BLaER1 treated with 17β-estradiol and CSF1 and Interleukin-3, amounts not matched to agents 10 nM and 100 nM (cell line): ENCODE results near the gene CDH11.

Experiments
- H3K27ac ChIP-seq, 11 experiments: shearing (Covaris generic); formaldehyde crosslinking; 2 replicates each; pipeline ENCODE4 v1.8.1; 2022
- H3K27me3 ChIP-seq, 11 experiments: shearing (Covaris generic); formaldehyde crosslinking; 2 replicates each; pipeline ENCODE4 v1.8.1; 2022
- H3K36me3 ChIP-seq, 11 experiments: shearing (Covaris generic); formaldehyde crosslinking; 2 replicates each; pipeline ENCODE4 v1.8.1; 2022
- H3K4me1 ChIP-seq, 10 experiments: shearing (Covaris generic); formaldehyde crosslinking; 2 replicates each; pipeline ENCODE4 v1.8.1; 2022
- H3K4me2 ChIP-seq, 11 experiments: shearing (Covaris generic); formaldehyde crosslinking; 2 replicates each; pipeline ENCODE4 v1.8.1; 2022
- H3K4me3 ChIP-seq, 10 experiments: shearing (Covaris generic); formaldehyde crosslinking; 2 replicates each; pipeline ENCODE4 v1.8.1; 2022
- H3K9ac ChIP-seq, 11 experiments: shearing (Covaris generic); formaldehyde crosslinking; 2 replicates each; pipeline ENCODE4 v1.8.1; 2022
- H3K9me3 ChIP-seq, 11 experiments: shearing (Covaris generic); formaldehyde crosslinking; replicated peaks in 1 of 11; 2 replicates each; pipeline ENCODE4 v1.8.1; 2022
- H4K20me1 ChIP-seq, 11 experiments: shearing (Covaris generic); formaldehyde crosslinking; 2 replicates each; pipeline ENCODE4 v1.8.1; 2022
- Cebpa-rat ChIP-seq, 11 experiments: shearing (Covaris generic); IDR thresholded peaks; 2 replicates each; pipeline ENCODE4 v1.8.1; 2022

Gene CDH11

GRCh38 chr16:65113441-65113840, 8.4 kb downstream of the CDH11 start:
- H3K36me3 ChIP-seq = no peaks in the 10 kb centered on the region

GRCh38 chr16:65111306-65111705, 10.6 kb downstream of the CDH11 start:
- Histone ChIP-seq H3K27me3 (no peaks in the 10 kb centered on the region), H3K4me3 (no peak overlapping the region), H4K20me1 (no peaks in the 10 kb centered on the region), H3K4me2 (no peak overlapping the region), H3K4me1 (no peaks in the 10 kb centered on the region), H3K9ac (no peak overlapping the region), H3K9me3 (no peaks in the 10 kb centered on the region), H3K27ac (no peak overlapping the region), H3K36me3 (no peaks in the 10 kb centered on the region)
- TF ChIP-seq Cebpa-rat (IDR thresholded peaks at IDR 0.05) = no peak

More at GRCh38 chr16:65113441-65113840, 8.4 kb downstream of the CDH11 start:
- Histone ChIP-seq H4K20me1 (no peaks in the 10 kb centered on the region), H3K4me1 (no peaks in the 10 kb centered on the region), H3K4me2 (no peak overlapping the region), H3K9me3 (no peaks in the 10 kb centered on the region), H3K9ac (no peak overlapping the region), H3K27me3 (peaks cover 0 to 5% (median 4%) of the 10 kb centered on the region in 11 experiments; a peak in 14 of 22 replicates), H3K4me3 (no peak overlapping the region), H3K27ac (no peak overlapping the region)
- no peak for TF ChIP-seq Cebpa-rat (IDR thresholded peaks at IDR 0.05)

- TF ChIP-seq Cebpa-rat (IDR thresholded peaks at IDR 0.05) = no peak
- Histone ChIP-seq H3K27ac (no peak overlapping the region), H3K9me3 (no peaks in the 10 kb centered on the region), H3K9ac (no peak overlapping the region), H3K4me2 (no peak overlapping the region), H4K20me1 (no peaks in the 10 kb centered on the region), H3K4me1 (no peaks in the 10 kb centered on the region), H3K4me3 (no peak overlapping the region), H3K36me3 (no peaks in the 10 kb centered on the region), H3K27me3 (no peaks in the 10 kb centered on the region)
Measured at GRCh38 chr16:65106757-65107156, 15.1 kb downstream of the CDH11 start.

- Histone ChIP-seq H3K4me3 (no peak overlapping the region), H3K27ac (no peak overlapping the region), H3K36me3 (no peaks in the 10 kb centered on the region), H3K27me3 (no peaks in the 10 kb centered on the region), H3K4me2 (no peak overlapping the region), H4K20me1 (no peaks in the 10 kb centered on the region), H3K9me3 (no peaks in the 10 kb centered on the region), H3K9ac (no peak overlapping the region), H3K4me1 (no peaks in the 10 kb centered on the region)
- no peak for TF ChIP-seq Cebpa-rat (IDR thresholded peaks at IDR 0.05)
Measured at GRCh38 chr16:65105171-65105570, 16.7 kb downstream of the CDH11 start.

GRCh38 chr16:65104471-65104870, 17.4 kb downstream of the CDH11 start:
- Histone ChIP-seq H4K20me1 (no peaks in the 10 kb centered on the region), H3K4me3 (no peak overlapping the region), H3K4me1 (no peaks in the 10 kb centered on the region), H3K27ac (no peak overlapping the region), H3K36me3 (no peaks in the 10 kb centered on the region), H3K27me3 (no peaks in the 10 kb centered on the region), H3K4me2 (no peak overlapping the region), H3K9ac (no peak overlapping the region), H3K9me3 (no peaks in the 10 kb centered on the region)
- TF ChIP-seq Cebpa-rat (IDR thresholded peaks at IDR 0.05) = no peak

DNA sequence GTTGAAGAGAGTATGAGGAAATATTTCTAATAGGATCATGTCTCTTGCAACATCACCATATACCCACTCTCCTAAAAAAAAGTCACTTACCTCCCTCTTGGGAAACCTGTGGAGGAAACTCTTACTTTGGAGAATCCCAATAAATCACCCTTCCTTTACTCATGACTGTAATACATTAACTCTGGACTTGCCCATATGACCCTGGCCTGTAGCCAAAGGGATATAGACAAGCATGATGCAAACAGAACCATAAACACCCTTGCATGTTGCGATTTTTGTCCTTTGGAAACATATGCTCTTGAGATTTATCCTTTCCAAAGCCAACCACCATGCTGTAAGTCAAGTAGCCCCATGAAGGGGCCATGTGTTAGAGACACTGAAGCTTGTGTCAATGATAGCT, 19.5 kb downstream of the CDH11 start:
- Histone ChIP-seq H3K4me1 (no peaks in the 10 kb centered on the region), H3K9me3 (no peaks in the 10 kb centered on the region), H3K27me3 (no peaks in the 10 kb centered on the region), H3K4me3 (no peak overlapping the region), H3K4me2 (no peak overlapping the region), H3K27ac (no peak overlapping the region), H3K36me3 (no peaks in the 10 kb centered on the region), H3K9ac (no peak overlapping the region), H4K20me1 (no peaks in the 10 kb centered on the region)
- TF ChIP-seq Cebpa-rat (IDR thresholded peaks at IDR 0.05) = no peak

GRCh38 chr16:65101009-65101408, 20.9 kb downstream of the CDH11 start:
- no peaks in the 10 kb centered on the region for H3K36me3 ChIP-seq
- no peak for TF ChIP-seq Cebpa-rat (IDR thresholded peaks at IDR 0.05)
- no peaks in the 10 kb centered on the region for H3K9me3 ChIP-seq
- H3K4me2 ChIP-seq = no peak overlapping the region
- no peaks in the 10 kb centered on the region for H3K4me1 ChIP-seq
- H3K9ac ChIP-seq = no peak overlapping the region
- no peaks in the 10 kb centered on the region for H3K27me3 ChIP-seq
- H4K20me1 ChIP-seq = no peaks in the 10 kb centered on the region
- H3K4me3 ChIP-seq = no peak overlapping the region
- H3K27ac ChIP-seq = no peak overlapping the region

- Histone ChIP-seq H3K27me3 (no peaks in the 10 kb centered on the region), H3K9me3 (no peaks in the 10 kb centered on the region), H3K4me3 (no peak overlapping the region), H3K27ac (no peak overlapping the region), H3K9ac (no peak overlapping the region), H3K4me1 (no peaks in the 10 kb centered on the region), H3K4me2 (no peak overlapping the region), H4K20me1 (no peaks in the 10 kb centered on the region), H3K36me3 (no peaks in the 10 kb centered on the region)
- no peak for TF ChIP-seq Cebpa-rat (IDR thresholded peaks at IDR 0.05)
Measured at GRCh38 chr16:65099607-65100006, 22.3 kb downstream of the CDH11 start.

GRCh38 chr16:65098916-65099315, 22.9 kb downstream of the CDH11 start:
- Histone ChIP-seq H3K27me3 (no peaks in the 10 kb centered on the region), H3K4me1 (no peaks in the 10 kb centered on the region), H4K20me1 (no peaks in the 10 kb centered on the region), H3K27ac (no peak overlapping the region), H3K4me3 (no peak overlapping the region), H3K36me3 (no peaks in the 10 kb centered on the region), H3K9me3 (no peaks in the 10 kb centered on the region), H3K9ac (no peak overlapping the region), H3K4me2 (no peak overlapping the region)
- no peak for TF ChIP-seq Cebpa-rat (IDR thresholded peaks at IDR 0.05)

DNA sequence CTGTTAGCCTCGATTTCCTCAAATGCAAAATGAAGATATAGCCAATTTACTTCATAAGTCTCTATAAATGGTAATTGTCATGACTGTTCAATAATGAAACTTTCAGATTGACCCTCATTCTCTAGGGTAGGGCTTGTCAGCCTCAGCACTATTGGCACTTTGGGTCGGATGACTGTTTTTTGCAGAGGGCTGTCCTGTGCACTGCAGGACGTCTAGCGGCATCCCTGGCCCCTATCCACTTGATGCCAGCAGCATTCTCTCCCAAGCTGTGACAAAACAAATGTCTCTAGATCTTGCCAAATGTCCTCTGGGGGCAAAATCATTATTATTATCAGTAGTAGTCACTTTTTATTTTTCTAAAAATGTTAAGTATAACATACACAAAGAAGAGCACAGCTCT, 24.6 kb downstream of the CDH11 start:
- no peaks in the 10 kb centered on the region for H3K4me1 ChIP-seq
- H3K9ac ChIP-seq = no peak overlapping the region
- H3K27me3 ChIP-seq = no peaks in the 10 kb centered on the region
- no peak overlapping the region for H3K4me2 ChIP-seq
- no peak for TF ChIP-seq Cebpa-rat (IDR thresholded peaks at IDR 0.05)
- H3K27ac ChIP-seq = no peak overlapping the region
- H3K9me3 ChIP-seq = no peaks in the 10 kb centered on the region
- H4K20me1 ChIP-seq = no peaks in the 10 kb centered on the region
- no peaks in the 10 kb centered on the region for H3K36me3 ChIP-seq
- H3K4me3 ChIP-seq = no peak overlapping the region

- H3K9me3 ChIP-seq = no peaks in the 10 kb centered on the region
- H3K27ac ChIP-seq = no peak overlapping the region
- H3K36me3 ChIP-seq = no peaks in the 10 kb centered on the region
Measured at GRCh38 chr16:65095906-65096305, 26.0 kb downstream of the CDH11 start.

More at GRCh38 chr16:65095906-65096305, 26.0 kb downstream of the CDH11 start:
- Histone ChIP-seq H4K20me1 (no peaks in the 10 kb centered on the region), H3K27me3 (no peaks in the 10 kb centered on the region), H3K4me1 (no peaks in the 10 kb centered on the region), H3K9ac (no peak overlapping the region), H3K4me3 (no peak overlapping the region), H3K4me2 (no peak overlapping the region)
- no peak for TF ChIP-seq Cebpa-rat (IDR thresholded peaks at IDR 0.05)
